GM19025 (cell line): Measurements from ENCODE around the gene BICC1.

ENCODE experiments used
- ATAC-seq: cut with Tn5 transposase; IDR thresholded peaks from one replicate; pipeline ENCODE4 v1.9.1; 2021; ENCODE audit warnings: mild to moderate bottlenecking, low read depth, moderate library complexity; ENCODE audit not compliant: unreplicated experiment

Gene BICC1

DNA sequence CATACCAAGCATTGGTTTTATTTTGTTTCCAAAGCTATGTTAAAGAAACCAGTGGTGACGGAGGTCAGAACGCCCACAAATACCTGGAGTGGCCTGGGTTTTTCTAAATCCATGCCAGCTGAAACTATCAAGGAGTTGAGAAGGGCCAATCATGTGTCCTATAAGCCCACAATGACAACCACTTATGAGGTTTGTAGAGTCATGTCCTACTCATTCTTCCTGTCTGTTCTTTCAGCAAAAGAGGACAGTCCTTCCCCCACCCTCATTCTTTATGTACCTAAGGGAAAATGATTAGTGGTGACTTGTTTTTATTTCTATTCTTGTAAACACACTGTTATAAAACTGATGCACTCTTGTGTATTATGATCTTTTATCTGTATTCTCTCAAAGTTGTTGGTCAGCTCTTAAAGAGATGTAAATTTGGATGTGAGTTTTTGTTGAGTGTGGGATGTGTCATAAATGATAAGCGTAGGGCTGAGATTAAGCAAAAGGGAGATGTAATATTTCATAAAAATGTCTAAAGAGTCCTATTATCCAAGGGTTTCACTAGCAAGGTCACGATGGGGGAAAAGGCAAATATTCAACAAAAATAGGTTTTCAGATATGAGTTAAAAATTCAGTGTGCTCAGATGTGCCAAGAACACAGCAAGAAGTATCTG, 294.4 kb downstream of the BICC1 start:
- ATAC-seq, result no peak

DNA sequence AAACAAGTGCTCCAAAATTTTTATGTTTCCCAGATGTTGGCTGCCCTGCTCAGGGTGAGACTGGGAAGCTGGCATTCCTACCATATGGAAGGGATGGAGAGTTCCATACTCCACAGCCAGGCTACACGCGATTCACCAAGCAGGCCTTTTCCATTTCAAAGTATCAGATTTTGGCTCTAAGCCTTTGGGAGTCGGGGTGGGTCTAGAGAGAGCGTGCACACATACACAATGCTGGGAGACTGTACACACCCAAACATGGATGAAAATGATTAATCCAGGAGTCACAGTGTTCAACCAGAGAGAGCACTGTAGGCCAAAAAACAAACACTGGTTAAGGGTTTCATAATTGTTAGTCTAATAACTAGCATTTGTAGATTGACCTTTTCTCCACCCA, 295.0 kb downstream of the BICC1 start:
- no peak for ATAC-seq

DNA sequence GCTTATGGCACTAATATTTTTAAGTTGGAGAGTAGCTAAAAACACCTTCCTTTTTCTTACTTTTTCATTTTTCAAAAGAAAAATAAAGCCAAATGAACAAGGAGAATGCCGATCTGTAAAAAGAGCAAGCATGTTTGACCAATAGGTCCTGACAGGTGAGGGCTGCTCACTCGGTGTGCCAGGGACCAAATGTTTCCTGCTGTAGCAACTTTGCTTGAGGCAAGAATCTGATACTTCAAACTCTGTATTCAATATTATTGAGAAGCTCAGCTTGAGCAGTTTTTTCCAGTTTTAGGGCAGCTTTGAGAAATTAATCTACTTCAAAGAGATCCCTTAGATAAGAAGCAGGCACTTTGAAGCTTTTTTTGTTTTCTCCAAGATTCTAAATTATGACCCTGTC, 298.1 kb downstream of the BICC1 start:
- ATAC-seq, result no peak

DNA sequence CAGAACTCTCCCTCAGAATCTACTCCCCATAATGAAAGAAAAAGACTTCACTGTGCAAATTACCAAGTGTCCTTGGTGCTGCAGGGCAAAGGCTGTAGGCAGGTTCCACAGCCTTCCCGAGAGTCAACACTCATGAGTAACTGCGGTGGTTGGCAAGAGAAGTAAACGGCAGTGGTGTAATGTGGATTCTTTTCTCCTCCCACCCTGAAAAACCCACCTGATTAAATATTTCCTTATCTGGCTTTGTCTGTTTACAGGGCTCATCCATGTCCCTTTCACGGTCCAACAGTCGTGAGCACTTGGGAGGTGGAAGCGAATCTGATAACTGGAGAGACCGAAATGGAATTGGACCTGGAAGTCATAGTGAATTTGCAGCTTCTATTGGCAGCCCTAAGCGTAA, 300.9 kb downstream of the BICC1 start:
- ATAC-seq, result no peak

DNA sequence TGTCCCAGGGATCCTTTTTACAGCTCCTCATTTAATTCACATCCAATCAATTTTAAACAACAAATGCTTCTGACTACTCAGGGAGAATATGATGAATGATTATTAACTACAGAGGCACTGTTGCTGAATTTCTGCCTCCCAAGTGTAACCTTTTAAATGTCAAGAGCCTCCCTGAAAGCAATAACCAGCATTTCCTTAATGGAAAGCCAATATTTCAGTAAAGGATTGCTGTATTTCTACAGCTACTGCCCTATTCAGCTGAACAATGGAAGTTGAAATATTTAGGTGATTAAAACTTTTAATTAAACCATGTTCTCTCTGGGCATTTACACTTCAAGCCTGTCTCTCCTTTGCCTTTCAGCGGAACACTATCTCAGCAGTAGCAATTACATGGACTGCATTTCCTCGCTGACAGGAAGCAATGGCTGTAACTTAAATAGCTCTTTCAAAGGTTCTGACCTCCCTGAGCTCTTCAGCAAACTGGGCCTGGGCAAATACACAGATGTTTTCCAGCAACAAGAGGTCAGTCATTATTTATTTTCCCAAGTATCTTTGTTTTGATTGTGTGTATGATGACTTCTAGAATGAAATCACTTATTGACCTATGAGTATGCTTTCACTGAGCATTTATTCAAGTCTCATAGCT, 304.7 kb downstream of the BICC1 start:
- no peak for ATAC-seq

DNA sequence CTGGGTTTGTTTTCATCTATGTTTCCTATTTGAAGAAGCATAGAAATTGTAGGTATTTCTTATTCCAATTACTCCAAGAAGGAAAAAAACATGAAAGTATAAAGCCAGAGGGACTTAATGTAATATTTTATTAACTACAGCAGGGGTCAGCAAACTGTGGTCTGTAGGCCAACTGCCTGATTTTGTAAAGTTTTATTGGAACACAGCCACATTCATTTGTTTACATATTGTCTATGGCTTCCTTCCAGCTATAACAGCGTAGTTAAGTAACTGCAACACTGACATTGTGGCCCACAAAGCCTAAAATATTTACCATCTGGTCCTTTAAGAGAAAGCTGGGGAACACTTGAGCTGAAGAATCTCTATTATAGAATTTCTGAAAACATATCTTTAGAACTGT, 306.2 kb downstream of the BICC1 start:
- no peak for ATAC-seq

DNA sequence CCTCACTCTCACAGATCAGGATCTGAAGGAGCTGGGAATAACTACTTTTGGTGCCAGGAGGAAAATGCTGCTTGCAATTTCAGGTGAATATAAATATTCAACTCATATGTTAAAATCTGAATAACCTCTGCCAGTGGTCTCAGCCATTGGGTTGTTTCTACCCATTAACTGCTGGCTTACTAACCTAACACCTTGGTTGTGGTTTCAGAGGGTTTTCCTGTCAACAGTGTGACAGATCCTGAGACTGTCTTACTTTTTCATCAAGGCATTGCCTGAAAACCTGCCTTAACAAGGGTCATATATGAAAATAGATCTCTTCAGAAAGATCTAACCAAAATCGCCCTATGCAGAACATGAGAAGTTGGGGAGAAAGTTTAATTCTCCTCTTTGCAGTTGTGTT, 307.7 kb downstream of the BICC1 start:
- ATAC-seq, result no peak

DNA sequence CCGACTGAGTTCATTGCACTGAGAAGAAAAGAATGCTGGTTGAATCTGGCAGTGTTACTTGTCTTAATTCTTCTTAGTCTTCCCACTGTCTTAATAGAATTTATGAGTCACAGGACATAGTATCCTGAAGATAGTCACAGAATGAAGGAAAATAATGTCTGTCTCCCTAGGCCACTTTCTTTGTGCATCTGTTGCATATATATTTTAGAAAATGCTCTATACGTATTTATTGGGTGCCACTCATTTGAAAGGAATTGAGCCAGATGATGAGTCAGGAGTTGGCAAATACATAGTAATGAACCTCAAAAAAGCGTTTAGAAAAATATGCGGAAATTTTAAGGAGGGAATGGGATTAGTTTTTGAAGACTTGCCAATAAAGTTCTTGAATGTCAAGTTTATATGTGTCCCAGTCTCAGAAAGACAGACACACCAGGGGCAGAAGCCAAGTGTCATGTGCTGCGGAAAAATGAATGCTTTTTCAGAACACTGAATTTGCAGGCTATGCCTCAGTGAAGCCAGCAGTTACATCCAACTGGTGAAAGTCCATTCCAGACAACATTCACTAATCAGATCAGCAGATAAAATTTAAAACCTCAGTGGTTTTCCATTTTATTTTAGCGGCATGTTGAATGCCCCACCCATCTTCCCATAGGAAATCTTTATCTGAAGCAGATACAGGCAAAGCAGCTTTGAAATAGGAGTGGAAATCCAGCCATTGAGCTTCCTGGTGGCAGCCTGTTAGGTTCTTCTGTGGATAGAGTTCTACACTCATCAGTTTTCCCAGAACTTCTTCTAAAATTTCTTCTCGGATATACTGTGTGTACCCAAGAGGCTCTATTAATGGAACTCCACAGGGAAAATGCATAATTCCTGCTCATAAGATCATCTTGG, 308.4 kb downstream of the BICC1 start:
- ATAC-seq, result no peak

DNA sequence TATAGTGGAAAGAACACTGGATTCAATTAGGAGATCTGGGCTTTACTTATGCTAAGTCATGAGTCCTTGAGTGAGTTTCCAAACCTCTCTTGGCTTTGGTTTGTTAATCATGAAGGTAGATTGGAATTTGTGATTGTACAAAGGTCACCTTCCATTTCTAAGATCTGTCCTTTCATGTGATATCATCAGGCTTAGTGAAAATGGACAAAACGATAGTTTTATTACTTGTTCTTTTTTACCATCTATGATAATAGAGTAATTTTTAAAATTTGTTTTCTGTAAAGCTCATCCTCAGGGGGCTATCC, 309.0 kb downstream of the BICC1 start:
- no peak for ATAC-seq

DNA sequence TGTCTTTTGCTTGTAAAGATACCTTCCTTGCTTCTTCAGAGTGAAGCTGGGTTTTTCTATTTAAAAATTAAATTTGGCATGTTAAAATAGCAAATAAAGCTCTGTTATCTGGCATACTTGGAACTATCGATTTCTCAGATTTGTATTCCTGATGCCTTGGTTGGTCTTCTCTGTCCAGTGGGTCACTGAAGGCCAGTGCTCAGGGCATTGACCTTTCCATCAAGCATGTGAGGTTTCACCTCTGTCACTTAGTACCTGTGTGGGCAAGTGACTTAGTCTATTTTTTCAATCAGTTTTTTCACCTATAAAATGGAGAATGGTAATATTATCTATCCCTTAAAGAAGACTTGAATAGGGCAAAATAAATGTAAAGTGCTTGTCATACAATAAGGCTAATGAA, 311.3 kb downstream of the BICC1 start:
- no peak for ATAC-seq

DNA sequence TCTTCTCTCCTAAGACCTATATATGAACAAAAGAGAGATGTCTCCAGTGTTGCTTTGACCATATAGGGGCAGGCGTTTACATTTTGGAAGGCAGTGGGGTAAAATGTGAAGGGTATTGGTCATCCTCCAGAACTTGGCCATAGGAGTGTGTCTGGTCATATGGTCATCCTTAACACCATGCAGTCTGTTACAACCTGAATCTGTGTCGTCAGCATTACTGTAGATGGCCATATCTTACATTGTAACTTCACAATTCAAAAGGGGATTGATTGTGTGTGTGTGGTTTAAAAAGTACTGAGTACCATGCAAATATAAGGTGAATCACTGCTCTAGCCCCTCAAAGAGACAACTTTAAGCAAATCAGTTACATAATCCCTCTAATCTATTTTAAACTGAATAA, 311.7 kb downstream of the BICC1 start:
- ATAC-seq, result no peak

DNA sequence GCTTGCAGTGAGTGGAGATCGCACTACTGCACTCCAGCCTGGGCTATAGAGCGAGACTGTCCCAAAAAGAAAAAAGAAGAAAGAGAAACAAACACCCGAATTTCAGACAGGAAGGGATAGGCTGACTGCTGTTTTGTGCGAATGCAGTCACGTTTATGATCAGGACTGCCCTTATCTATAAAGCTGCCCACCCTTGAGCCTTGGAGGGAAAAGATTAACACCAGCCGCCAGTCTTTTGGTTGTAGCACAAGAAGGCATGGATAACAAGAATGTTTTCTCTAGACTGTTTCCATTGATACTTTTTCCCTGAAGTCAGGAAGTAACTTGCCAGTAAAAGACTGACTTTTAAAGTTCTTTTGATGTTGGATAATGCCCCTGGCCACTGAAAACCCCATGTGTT, 314.0 kb downstream of the BICC1 start:
- ATAC-seq, result no peak

DNA sequence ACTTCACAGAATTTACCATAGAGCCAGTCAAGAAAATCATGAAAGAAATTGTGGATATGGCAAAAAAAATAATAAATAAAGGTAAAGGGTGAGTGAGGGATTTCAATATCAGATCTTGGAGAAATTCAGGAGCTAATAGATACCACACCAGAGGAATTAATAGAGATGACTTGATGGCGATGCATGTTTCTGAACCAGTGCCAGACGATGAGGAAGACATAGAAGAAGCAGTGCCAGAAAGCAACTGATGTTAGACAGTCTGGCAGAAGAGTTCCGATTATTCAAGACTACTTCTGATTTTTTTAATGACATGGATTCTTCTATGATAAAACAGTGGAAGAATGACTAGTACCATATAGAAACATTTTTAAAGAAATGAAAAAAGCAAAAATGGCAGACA, 314.7 kb downstream of the BICC1 start:
- ATAC-seq, result no peak

DNA sequence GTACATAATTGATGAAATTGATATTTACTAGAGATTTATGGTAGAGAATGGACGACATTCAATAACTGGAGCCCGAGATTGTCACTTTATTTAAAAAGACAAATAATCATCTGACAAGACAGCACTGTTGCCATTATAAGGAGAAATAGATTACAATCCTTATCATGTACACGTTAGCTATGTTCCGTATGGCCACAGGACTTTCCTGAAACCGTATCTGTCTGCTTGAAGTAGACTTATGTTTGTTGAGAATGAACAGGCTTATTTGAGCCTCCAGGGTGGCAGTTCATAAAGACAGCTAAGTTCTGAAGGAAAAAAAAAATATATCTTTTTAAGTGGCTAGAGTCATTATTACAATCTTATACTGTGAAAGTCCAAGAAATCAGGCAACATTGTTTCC, 317.2 kb downstream of the BICC1 start:
- ATAC-seq, result no peak

DNA sequence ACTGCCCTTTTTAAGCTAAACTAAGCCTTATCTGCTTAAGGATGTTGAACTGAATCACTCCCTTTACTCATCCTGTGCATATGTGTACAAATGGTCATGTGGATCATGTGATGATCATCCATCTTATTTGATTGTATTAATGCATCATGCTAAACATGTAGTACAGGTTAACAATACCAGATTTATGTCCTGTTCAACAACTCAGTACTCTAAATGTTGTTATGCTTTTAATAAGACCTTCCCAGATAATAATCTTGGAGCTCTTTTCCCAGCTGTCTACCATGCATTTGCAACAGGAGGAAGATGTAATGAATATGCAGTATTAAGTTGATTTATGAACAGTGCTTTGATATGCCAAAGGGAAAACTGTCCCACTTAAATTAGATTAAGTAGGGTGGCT, 318.0 kb downstream of the BICC1 start:
- no peak for ATAC-seq

DNA sequence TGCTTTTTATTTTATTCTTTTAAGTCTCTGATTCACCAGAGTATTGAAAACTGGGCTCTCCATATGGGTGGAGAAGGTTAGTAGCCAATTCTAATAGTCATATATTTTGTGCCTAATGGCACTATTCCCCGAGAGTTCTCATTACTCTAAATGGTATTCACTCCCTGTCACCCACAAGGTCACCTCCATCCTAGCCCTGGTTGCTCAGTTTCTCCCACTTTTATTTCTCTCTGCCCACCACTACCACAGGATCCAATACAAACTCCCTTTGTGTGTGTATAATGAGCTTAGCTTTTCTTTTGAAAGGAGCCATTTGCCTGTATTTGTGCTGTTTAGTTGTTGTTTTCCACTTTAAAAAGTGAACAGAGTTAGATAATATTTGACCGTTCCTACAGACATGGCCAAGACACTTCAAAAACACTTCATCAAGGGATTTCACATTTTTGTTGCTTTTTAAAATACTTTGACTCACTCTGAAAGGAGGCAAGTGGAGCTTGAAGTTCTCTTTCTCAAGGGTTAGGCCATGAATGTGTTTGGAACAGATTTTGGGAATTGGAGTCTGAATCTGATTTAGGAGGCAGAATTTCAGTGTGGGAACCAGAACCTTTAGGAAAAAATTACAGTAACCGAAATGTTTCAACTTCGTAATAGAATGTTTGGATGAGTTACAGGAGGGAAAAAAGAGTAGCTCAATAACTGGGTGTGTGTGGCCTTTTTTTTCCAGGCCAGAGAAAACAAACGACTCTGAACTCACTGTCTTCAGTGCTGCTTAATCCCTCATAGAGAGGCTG, 321.3 kb downstream of the BICC1 start:
- no peak for ATAC-seq

DNA sequence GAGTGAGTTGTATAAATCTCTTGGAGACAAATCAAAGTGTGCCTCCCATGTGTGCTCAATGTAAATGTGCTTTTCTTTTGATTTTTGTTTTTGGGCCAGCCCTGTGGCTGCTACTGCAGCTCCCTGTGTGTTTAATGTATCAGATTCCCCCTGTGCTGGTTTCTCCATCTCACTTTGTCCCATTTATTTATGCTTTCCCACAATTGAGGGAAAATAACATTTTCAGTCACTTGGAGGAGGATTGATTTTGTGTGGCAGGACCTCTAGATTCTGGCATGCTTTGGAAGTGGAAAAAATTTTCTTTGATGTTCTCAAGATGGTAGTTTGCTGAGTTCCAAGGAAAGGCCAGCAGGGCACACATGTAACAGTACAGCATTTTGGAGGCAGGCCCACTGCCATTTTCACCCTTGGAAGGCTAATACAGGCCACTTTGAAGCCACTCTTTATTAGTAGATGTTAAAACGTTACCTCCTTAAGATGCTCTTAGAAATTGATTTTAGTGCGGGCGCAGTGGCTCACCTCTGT, 323.6 kb downstream of the BICC1 start:
- ATAC-seq, result no peak

DNA sequence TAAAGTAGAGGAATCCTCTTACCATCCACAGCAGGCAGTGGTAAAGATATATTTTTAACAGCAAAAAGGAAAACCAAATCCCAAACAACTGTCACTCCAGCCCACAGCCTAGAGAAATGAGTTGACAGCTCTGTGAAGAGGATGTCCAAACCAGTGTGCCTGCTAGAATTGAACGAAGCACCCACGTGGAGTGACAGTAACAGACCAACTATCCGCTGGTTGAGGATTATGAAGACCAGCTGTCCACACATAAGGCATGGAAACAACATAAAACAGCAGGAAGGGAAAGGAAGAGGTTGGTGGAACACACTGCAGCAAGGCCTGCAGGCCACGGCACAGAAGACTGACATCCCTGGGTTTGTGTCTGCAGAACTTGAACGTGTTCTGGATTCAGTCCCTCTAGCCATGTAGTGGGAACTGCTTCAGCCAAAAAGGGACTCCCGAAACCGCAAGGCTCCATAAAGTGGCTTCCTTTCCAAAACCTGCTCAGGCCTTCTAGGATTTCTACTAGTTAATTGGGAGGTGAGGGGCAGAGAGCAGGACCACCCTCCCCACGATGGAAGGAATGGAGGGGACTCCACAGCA, 324.4 kb downstream of the BICC1 start:
- no peak for ATAC-seq

DNA sequence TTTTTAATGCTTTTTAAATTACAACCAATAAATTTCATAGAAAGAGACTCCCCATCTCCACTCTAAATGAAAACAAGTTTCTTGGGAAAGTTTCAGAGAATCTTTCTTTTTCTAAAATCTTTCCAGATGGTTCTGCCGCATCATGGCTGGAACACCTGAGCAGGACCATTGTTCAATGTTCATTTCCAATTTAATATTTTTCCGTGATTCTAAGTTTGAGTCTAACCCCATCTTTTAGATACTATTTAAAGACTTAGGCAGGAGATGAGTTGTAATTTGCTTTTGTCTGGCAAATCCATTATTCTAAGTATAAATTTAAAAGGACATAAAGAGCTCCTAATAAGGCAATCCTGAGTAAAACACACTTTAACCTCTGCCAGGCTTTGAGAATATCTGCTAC, 325.2 kb downstream of the BICC1 start:
- ATAC-seq, result no peak

DNA sequence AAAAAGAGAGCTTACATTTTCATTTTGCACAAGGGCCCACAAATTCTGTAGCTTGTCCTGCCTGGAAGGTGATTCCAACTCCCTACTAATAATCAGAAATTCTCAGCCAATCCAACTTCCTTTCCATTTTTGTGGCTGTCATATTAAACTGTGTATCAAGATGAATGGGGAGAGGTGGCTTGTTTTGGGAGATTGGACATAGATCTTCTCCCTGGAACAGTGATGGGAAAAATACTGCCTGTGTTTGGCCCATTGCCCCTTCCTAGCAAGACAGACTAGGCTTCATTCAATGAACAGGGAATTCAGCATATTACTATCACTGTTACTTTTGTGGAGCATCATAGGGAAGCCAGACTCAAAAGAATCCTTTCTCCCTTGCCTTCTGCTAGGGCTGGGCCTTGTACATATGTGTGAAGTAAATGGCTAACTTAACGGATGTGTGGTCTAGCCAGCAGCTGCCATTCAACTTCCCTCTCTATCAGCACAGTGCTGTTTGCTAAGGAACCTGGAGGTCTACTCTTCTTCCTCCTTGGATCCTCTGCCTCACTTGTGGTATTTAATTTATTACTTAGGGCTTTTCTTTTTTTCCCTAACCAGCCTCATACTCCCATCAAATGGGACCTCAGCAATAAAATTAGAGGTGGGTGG, 326.0 kb downstream of the BICC1 start:
- ATAC-seq, result no peak
